Natural killer cell (primary cell): Measurements from ENCODE around the gene PLIN5. TPM values are rescaled to one million over a fixed set of nuclear protein-coding genes. Genes with fewer than 3 reads are reported as not detected.

Experiments used
- ATAC-seq, 3 donors: fragments of 150-1000 bp in 2 of 3; fragments of 200-7000 bp in 1 of 3; cut with Tn5 transposase; 1 replicate in 1 of 3; 2 replicates in 2 of 3; pipeline ENCODE4 v1.10.0; 2021; ENCODE audit warnings: mild to moderate bottlenecking in 2 of 3, moderate library complexity in 2 of 3
- DNase-seq, 2 donors: peaks; one replicate each; pipeline versions ENCODE4 v3.0.0 to v3.0.0-alpha.2; 2013 to 2021; ENCODE audit warnings: mixed read lengths in 1 of 2
- H3K27ac ChIP-seq: one replicate; pipeline ENCODE4 v1.5.1; 2013; ENCODE audit warnings: mild to moderate bottlenecking, low read length
- H3K27me3 ChIP-seq: one replicate; pipeline ENCODE4 v1.6.1; 2013; ENCODE audit warnings: low read length; ENCODE audit not compliant: control insufficient read depth, insufficient read depth
- H3K36me3 ChIP-seq: one replicate; pipeline ENCODE4 v1.6.1; 2013; ENCODE audit warnings: low read length; ENCODE audit not compliant: control insufficient read depth, insufficient read depth
- H3K4me1 ChIP-seq: one replicate; pipeline ENCODE4 v1.6.1; 2013; ENCODE audit warnings: low read length; ENCODE audit not compliant: control insufficient read depth, insufficient read depth
- H3K4me3 ChIP-seq: one replicate; pipeline ENCODE4 v1.5.1; 2013; ENCODE audit warnings: low read length
- H3K9me3 ChIP-seq: one replicate; pipeline ENCODE4 v1.6.1; 2013; ENCODE audit warnings: low read length; ENCODE audit not compliant: control insufficient read depth, insufficient read depth
- H3K27ac Mint-ChIP-seq, 2 donors: one replicate each; pipeline ENCODE4 v1.8.0; 2022; ENCODE audit warnings: mild to moderate bottlenecking in 2 of 2, mixed read lengths in 2 of 2, moderate library complexity in 1 of 2
- H3K27me3 Mint-ChIP-seq, 2 donors: one replicate each; pipeline ENCODE4 v1.8.0; 2022; ENCODE audit warnings: low read depth in 2 of 2, mixed read lengths in 2 of 2
- H3K36me3 Mint-ChIP-seq: one replicate; pipeline ENCODE4 v1.8.0; 2022; ENCODE audit warnings: mixed read lengths
- H3K4me1 Mint-ChIP-seq, 2 donors: one replicate each; pipeline ENCODE4 v1.8.0; 2022; ENCODE audit warnings: mixed read lengths in 2 of 2
- H3K4me3 Mint-ChIP-seq: one replicate; pipeline ENCODE4 v1.8.0; 2022; ENCODE audit warnings: mild to moderate bottlenecking, moderate library complexity, mixed read lengths
- H3K9me3 Mint-ChIP-seq, 2 donors: one replicate each; pipeline ENCODE4 v1.8.0; 2022; ENCODE audit warnings: mixed read lengths in 2 of 2
- WGBS: methylation state at CpG from one replicate; pipeline ENCODE4 v1.1.7; 2013; ENCODE audit warnings: missing lambda C conversion rate; ENCODE audit not compliant: insufficient coverage; 5-methylcytosine and 5-hydroxymethylcytosine counted together
- intact Hi-C: fragments of 100-400 bp; cut with micrococcal nuclease; formaldehyde crosslinking; loops from one replicate; pipeline ENCODE4 v1.14.2; 2022
- total RNA-seq, 4 donors: library from RNA; stranded (reverse); fragments of 120-200 nt in 1 of 4; gene quantifications; one replicate each; pipeline versions ENCODE4 v1.2.3 to v1.2.4, GENCODE V29; 2013 to 2022
- TF ChIP-seq, protein P1 (sequence below): fragments of 200-600 bp; IDR thresholded peaks from one replicate; pipeline ENCODE4 v1.8.0; 2022; ENCODE audit warnings: antibody characterized with exemption

The PLIN5 gene
- total RNA-seq, 3 donors from 2014 or later (not counting 1 experiment from before 2014, with no cell fraction given): 0.65 TPM; not detected in 2

DNA sequence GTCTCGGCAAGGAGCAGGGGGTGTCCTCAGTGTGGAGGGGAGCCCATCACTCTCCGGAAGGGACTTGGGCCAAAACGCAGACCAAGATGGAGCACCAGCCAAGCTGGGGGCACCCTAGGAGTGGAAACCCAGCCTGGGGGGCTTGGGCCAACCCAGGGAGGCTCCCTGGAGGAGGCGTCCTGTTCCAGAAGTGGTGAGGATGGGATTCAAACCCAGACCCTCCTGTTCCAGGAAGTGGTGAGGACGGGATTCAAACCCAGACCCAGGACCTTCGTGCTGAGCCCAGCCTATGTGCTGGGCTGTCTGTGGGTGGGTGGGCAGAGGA is 15.9 kb downstream of the PLIN5 start:
- no peaks in the 10 kb centered on the region for H3K27me3 ChIP-seq
- H3K36me3 ChIP-seq: no peaks in the 10 kb centered on the region
- H3K36me3 Mint-ChIP-seq: no peaks in the 10 kb centered on the region
- intact Hi-C loops: no loop called here
- WGBS: 90% methylated on average over 6 of the region's 6 CpGs
- H3K9me3 Mint-ChIP-seq: no peaks in the 10 kb centered on the region
- DNase-seq (no peak), ATAC-seq (no peak)
- H3K27me3 Mint-ChIP-seq: peaks cover 0 to 8% of the 10 kb centered on the region in 2 donors
- TF ChIP-seq, protein P1, sequence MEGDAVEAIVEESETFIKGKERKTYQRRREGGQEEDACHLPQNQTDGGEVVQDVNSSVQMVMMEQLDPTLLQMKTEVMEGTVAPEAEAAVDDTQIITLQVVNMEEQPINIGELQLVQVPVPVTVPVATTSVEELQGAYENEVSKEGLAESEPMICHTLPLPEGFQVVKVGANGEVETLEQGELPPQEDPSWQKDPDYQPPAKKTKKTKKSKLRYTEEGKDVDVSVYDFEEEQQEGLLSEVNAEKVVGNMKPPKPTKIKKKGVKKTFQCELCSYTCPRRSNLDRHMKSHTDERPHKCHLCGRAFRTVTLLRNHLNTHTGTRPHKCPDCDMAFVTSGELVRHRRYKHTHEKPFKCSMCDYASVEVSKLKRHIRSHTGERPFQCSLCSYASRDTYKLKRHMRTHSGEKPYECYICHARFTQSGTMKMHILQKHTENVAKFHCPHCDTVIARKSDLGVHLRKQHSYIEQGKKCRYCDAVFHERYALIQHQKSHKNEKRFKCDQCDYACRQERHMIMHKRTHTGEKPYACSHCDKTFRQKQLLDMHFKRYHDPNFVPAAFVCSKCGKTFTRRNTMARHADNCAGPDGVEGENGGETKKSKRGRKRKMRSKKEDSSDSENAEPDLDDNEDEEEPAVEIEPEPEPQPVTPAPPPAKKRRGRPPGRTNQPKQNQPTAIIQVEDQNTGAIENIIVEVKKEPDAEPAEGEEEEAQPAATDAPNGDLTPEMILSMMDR: no peak
- no peak overlapping the region for H3K27ac ChIP-seq
- H3K4me3 ChIP-seq: no peak overlapping the region
- H3K4me1 ChIP-seq: no peaks in the 10 kb centered on the region
- H3K4me1 Mint-ChIP-seq: no peaks in the 10 kb centered on the region
- H3K9me3 ChIP-seq: no peaks in the 10 kb centered on the region
- no peak overlapping the region for H3K27ac Mint-ChIP-seq
- H3K4me3 Mint-ChIP-seq: no peak overlapping the region

DNA sequence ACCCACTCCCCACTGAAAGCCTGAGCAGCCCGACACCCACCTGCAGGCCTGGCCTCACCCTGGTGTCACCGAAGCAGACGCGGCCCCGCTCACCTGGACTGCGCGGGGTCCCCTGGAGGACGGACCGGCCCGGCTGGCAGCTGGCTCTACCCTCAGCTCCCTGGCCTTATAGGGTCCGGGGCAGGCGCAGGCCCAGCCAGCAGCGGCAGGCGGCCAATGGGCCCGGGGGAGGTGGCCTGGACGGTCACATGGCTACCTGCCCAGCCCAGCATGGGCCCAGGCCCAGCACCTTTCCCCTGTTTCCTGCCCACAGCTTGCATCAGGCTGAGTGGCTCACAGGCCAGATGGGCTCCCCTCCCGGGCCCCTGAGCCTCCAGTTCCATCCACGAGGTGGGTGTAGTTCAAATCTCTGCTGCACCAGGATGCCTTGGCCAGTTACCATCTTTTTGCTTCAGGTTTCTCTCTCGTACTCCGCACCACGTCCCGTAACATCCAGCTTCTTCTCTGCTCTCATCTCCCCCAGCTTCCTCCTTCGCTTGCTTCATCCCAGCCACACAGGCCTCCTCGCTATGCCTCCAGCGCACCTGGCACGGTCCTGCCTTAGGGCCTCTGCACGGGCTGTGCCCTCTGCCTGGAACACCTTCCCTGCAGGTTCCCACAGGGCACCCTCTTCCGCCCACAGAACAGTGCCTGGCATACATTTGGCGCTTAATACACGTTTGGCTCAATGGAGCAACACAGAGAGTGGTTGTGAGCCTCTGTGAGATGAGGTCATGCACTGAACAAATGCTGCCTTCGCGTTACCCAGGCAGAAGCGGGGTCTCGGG is 16.5 kb downstream of the PLIN5 start, which contains the start of gene PLIN4:
TSS of gene PLIN4 (minus strand) at position 142 of the 827 bp plus-strand sequence. CDS start 214 bp downstream, outside the sequence.
- WGBS: 84% methylated on average over 34 of the region's 34 CpGs
- no peak within 1 kb of the TSS for H3K4me3 Mint-ChIP-seq
- no peaks in the 10 kb centered on the region for H3K4me1 Mint-ChIP-seq
- Histone ChIP-seq H3K4me3 (no peak within 1 kb of the TSS), H3K4me1 (no peaks in the 10 kb centered on the region), H3K27ac (no peak within 1 kb of the TSS), H3K36me3 (no peaks in the 10 kb centered on the region), H3K27me3 (no peaks in the 10 kb centered on the region), H3K9me3 (no peaks in the 10 kb centered on the region)
- no peaks in the 10 kb centered on the region for H3K9me3 Mint-ChIP-seq
- DNase-seq (no peak), ATAC-seq (no peak)
- TF ChIP-seq, protein P1: no peak
- H3K27ac Mint-ChIP-seq: no peak within 1 kb of the TSS
- peaks cover 0 to 8% of the 10 kb centered on the region in 2 donors for H3K27me3 Mint-ChIP-seq
- H3K36me3 Mint-ChIP-seq: no peaks in the 10 kb centered on the region
- intact Hi-C loops: no loop called here

DNA sequence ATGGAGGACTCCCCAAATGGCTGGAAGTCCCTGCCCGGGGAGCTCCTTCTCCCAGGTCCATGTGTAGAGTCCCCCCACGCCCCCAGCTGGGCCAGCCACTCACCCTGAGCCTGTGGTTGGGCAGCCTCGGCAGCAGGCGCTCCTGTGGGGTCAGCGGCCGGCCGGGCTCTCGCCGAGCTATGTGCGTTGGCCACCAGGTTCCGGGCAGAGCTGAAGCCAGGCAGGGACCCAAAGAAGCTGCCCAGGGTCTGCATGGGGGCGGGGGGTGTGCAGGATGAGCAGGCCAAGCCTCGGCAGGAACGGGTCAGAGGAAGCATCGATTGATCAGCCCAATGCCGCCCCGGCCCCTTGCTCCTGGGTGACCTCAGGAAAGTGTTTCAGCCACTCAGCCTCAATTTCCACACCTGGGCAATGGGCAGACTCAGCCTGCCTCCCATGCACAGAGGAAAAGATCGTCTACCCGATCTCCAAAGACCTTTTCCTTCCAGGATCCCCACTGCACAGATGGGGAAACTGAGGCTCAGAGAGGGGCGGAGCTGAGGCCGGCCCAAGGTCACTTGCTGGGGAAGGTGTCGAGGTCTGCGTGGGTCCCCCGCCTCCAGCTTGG is 17.5 kb downstream of the PLIN5 start:
- Histone ChIP-seq H3K4me1 (no peaks in the 10 kb centered on the region), H3K4me3 (no peak overlapping the region), H3K9me3 (no peaks in the 10 kb centered on the region), H3K27me3 (no peaks in the 10 kb centered on the region), H3K36me3 (no peaks in the 10 kb centered on the region), H3K27ac (no peak overlapping the region)
- intact Hi-C loops: no loop called here
- Mint-ChIP-seq H3K4me3 (no peak overlapping the region), H3K27ac (no peak overlapping the region), H3K9me3 (no peaks in the 10 kb centered on the region), H3K4me1 (no peaks in the 10 kb centered on the region), H3K27me3 (peaks cover 0 to 8% of the 10 kb centered on the region in 2 donors), H3K36me3 (no peaks in the 10 kb centered on the region)
- TF ChIP-seq, protein P1: no peak
- WGBS: 83% methylated on average over 24 of the region's 24 CpGs
- no peak for DNase-seq
- ATAC-seq: no peak
